Left ventricle myocardium inferior (tissue), 1 donor: Measurements from ENCODE around the gene PEA15. TPM values are rescaled to one million over a fixed set of nuclear protein-coding genes. Genes with fewer than 3 reads are reported as not detected.

Source experiments
- DNase-seq: peaks from one replicate; pipeline ENCODE4 v3.0.0-alpha.2; 2020
- H3K27ac ChIP-seq: fragments of 200-600 bp; replicated peaks from 2 replicates; pipeline ENCODE4 v1.8.0; 2021
- H3K27me3 ChIP-seq: fragments of 200-600 bp; 2 replicates; pipeline ENCODE4 v1.8.0; 2021; ENCODE audit warnings: low read depth
- H3K36me3 ChIP-seq: fragments of 200-600 bp; 2 replicates; pipeline ENCODE4 v1.8.0; 2021
- H3K4me1 ChIP-seq: fragments of 200-600 bp; 2 replicates; pipeline ENCODE4 v1.8.0; 2021
- H3K4me3 ChIP-seq: fragments of 200-600 bp; 2 replicates; pipeline ENCODE4 v1.8.0; 2021; ENCODE audit warnings: mild to moderate bottlenecking, moderate library complexity
- H3K9me3 ChIP-seq: fragments of 200-600 bp; replicated peaks from 2 replicates; pipeline ENCODE4 v1.8.0; 2021
- intact Hi-C: fragments of 100-400 bp; cut with micrococcal nuclease; formaldehyde crosslinking; loops from one replicate; pipeline ENCODE4 v1.11.0; 2022
- total RNA-seq: library from RNA; stranded (reverse); fragmentation: NEBNext Ultra II Directional; extraction: Animal tissue kit (Norgen Biotek cat#: 25700); gene quantifications from one replicate; pipeline ENCODE4 v1.2.1, GENCODE V29; 2021
- TF ChIP-seq, protein P1 (sequence below): fragments of 200-600 bp; IDR thresholded peaks from 2 replicates; pipeline ENCODE4 v1.8.0; 2021; ENCODE audit warnings: antibody characterized with exemption, mild to moderate bottlenecking, borderline replicate concordance
- donor health status: DM: no; HTN: yes; CAD: no; lungs with severe emphysema.

Gene PEA15
- total RNA-seq, 1 donor from 2014 or later: 280 TPM

DNA sequence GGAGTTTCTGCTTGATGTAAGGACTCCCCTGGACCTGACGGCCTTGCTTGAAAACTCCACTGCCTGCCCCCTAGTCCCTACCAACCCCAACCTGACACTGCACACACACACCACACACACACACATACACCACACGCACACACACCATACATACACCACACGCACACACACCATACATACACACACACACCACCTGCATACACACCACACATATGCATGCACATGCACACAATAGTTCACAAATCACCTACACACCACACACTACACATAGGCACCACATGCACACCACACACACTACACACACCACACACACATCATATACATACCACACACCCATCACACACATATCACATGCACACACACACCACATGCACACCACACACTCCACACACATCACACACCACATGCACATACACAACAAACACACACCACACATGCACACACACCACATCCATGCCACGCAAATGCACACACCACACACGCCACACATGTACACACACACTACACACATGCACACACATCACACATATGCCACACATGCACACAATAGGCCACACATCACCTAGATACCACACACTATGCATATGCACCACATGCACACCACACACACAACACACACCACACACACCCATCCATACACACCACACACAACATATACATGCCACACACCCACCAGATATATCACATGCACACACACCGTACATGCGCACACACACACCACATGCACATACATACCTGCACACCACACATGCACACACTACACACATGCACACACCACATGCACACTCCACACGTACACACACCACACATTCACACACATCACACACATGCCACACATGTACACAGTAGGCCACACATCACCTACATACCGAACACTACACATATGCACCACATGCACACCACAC is 11.1 kb upstream of the PEA15 start:
- peaks cover 47% of the 10 kb centered on the region for H3K4me1 ChIP-seq
- no peaks in the 10 kb centered on the region for H3K36me3 ChIP-seq
- no peak for DNase-seq
- intact Hi-C loops: loop anchor here (10.0 kb wide), 1 partner anchor 61 kb away; no protein-coding TSS in a partner anchor
- no peak overlapping the region for H3K4me3 ChIP-seq
- no peaks in the 10 kb centered on the region for H3K27me3 ChIP-seq
- no peak overlapping the region for H3K27ac ChIP-seq
- H3K9me3 ChIP-seq: no peaks in the 10 kb centered on the region
- TF ChIP-seq, protein P1, sequence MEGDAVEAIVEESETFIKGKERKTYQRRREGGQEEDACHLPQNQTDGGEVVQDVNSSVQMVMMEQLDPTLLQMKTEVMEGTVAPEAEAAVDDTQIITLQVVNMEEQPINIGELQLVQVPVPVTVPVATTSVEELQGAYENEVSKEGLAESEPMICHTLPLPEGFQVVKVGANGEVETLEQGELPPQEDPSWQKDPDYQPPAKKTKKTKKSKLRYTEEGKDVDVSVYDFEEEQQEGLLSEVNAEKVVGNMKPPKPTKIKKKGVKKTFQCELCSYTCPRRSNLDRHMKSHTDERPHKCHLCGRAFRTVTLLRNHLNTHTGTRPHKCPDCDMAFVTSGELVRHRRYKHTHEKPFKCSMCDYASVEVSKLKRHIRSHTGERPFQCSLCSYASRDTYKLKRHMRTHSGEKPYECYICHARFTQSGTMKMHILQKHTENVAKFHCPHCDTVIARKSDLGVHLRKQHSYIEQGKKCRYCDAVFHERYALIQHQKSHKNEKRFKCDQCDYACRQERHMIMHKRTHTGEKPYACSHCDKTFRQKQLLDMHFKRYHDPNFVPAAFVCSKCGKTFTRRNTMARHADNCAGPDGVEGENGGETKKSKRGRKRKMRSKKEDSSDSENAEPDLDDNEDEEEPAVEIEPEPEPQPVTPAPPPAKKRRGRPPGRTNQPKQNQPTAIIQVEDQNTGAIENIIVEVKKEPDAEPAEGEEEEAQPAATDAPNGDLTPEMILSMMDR: no peak

DNA sequence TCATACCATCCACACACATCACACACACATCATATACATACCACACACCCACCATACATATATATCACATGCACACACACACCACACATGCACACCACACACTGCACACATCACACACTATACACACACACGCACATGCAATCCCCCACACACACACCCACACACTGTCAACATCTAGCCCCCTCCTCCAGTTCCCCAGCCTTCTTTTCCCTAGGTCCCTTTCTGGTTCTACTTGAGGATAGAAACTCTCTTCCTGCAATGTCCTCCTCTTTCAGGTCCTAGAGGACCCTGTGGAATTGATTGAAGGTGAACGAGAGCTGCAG is 10.5 kb upstream of the PEA15 start:
- no peak overlapping the region for H3K27ac ChIP-seq
- TF ChIP-seq, protein P1: no peak

DNA sequence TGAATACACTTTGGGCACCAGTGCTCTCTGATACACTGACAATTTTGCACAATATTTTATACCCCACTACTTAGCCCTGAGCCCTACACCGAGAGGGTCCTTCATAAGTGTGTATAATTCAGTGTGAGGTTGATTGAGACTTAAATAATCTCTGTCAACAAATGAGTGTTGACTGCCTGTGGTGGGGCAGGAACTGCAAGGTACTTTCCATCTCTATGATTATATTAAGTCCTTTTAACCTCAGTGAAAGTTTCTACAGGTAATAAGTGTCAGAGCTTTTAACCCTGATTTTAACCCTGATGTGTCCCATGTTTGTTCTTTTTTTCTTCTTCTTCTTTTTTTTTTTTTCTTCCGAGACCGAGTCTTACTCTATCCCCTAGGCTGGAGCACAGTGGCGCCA is 9.0 kb upstream of the PEA15 start:
- H3K4me1 ChIP-seq: peaks cover 26% of the 10 kb centered on the region
- no peaks in the 10 kb centered on the region for H3K27me3 ChIP-seq
- no peaks in the 10 kb centered on the region for H3K9me3 ChIP-seq
- H3K4me3 ChIP-seq: no peak overlapping the region
- H3K36me3 ChIP-seq: no peaks in the 10 kb centered on the region
- intact Hi-C loops: loop anchor here (10.0 kb wide), 1 partner anchor 59 kb away; no protein-coding TSS in a partner anchor
- no peak overlapping the region for H3K27ac ChIP-seq
- TF ChIP-seq, protein P1: no peak
- DNase-seq: no peak

More for the DNA sequence above, 10.5 kb upstream of the PEA15 start:
- peaks cover 40% of the 10 kb centered on the region for H3K4me1 ChIP-seq
- H3K9me3 ChIP-seq: no peaks in the 10 kb centered on the region
- H3K27me3 ChIP-seq: no peaks in the 10 kb centered on the region
- intact Hi-C loops: loop anchor here (10.0 kb wide), 1 partner anchor 60 kb away; no protein-coding TSS in a partner anchor
- H3K36me3 ChIP-seq: no peaks in the 10 kb centered on the region
- no peak overlapping the region for H3K4me3 ChIP-seq
- no peak for DNase-seq

DNA sequence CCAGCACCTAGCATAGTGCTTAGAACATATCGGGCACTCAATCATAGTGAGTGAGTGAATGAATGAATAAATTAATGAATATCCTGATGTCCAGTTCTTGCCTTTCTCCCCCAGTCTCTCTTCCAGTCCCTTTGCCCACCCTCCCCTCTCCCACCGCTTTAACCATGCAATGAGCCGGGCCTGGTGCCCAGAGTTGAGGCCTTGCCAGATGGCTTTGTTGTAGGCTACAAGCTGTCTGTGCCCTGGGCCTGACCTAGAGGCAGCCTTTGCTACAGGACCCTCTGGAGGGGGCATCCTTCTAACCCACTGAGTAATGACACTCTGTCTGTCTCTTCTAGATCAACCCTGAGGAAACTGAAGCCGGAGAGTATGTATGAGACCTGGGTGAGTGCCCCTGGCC is 8.0 kb upstream of the PEA15 start:
- TF ChIP-seq, protein P1: no peak
- peaks cover 18% of the 10 kb centered on the region for H3K4me1 ChIP-seq
- no peak overlapping the region for H3K4me3 ChIP-seq
- DNase-seq: peak; percentile 49
- intact Hi-C loops: loop anchor here (10.0 kb wide), 1 partner anchor 58 kb away; no protein-coding TSS in a partner anchor
- H3K27ac ChIP-seq: no peak overlapping the region
- H3K36me3 ChIP-seq: no peaks in the 10 kb centered on the region
- H3K9me3 ChIP-seq: no peaks in the 10 kb centered on the region
- no peaks in the 10 kb centered on the region for H3K27me3 ChIP-seq

DNA sequence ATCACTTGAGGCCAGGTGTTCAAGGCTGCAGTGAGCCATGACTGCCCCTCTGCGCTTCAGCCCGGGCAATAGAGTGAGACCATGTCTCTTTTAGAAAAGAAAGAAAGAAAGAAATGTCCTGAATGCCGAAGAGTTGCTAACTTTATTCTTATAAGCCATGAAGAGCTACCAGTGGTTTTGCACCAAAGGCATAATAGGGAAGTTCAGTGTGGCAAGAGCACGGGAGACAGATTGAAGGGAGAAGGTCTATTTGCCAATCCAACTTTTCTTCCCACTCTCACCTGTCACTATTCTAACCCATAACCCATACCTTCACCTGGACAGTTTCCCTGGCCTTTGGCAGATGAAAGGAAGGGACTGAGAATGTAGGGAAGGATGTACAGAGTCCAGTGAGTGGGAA is 4.4 kb upstream of the PEA15 start:
- H3K9me3 ChIP-seq: no peaks in the 10 kb centered on the region
- H3K36me3 ChIP-seq: no peaks in the 10 kb centered on the region
- no peak overlapping the region for H3K27ac ChIP-seq
- intact Hi-C loops: no loop called here
- H3K4me3 ChIP-seq: no peak overlapping the region
- TF ChIP-seq, protein P1: no peak
- DNase-seq: no peak
- peaks cover 22% of the 10 kb centered on the region for H3K4me1 ChIP-seq
- H3K27me3 ChIP-seq: no peaks in the 10 kb centered on the region
